Measurements from ENCODE around the gene AHR. TPM values are rescaled to one million over a fixed set of nuclear protein-coding genes. Genes with fewer than 3 reads are reported as not detected.

AHR gene
- total RNA-seq, 2 donors from 2014 or later: 5.6 to 6.0 TPM

DNA sequence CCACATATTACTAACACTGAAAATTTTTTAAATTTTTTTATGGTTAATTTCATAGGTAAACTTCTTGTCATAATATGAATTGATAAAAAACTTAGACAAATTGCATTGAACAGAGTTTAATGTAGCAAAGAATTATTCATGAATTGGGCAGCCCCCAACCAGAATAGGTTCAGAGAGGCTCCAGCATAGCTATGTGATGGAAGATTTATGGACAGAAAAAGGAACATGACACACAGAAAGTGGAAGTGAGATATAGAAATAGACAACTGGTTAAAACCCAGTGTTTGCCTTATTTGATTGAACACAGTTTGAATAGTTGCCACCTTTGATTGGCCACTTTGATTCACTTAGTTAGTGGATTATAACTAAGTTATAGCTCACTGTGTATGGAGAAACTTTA is 87.2 kb downstream of the AHR start:
- Mint-ChIP-seq H3K36me3 (ENCODE audit: low read depth) (no peaks in the 10 kb centered on the region), H3K27ac (no peak overlapping the region), H3K4me1 (peaks cover 10% of the 10 kb centered on the region), H3K4me3 (no peak overlapping the region), H3K27me3 (ENCODE audit: insufficient read depth) (no peaks in the 10 kb centered on the region), H3K9me3 (no peaks in the 10 kb centered on the region)
- TF ChIP-seq CTCF (conservative IDR thresholded peaks at IDR 0.05): no peak
- Histone ChIP-seq H3K9me3 (ENCODE audit: control insufficient read depth, low read length) (no peaks in the 10 kb centered on the region), H3K27me3 (ENCODE audit: control insufficient read depth, insufficient read depth, low read length, poor library complexity, severe bottlenecking) (no peaks in the 10 kb centered on the region), H3K9ac (ENCODE audit: extremely low read depth, low read length, poor library complexity, severe bottlenecking) (no peak overlapping the region), H3K4me1 (ENCODE audit: control insufficient read depth, insufficient read depth, low read length) (no peaks in the 10 kb centered on the region), H3K27ac (ENCODE audit: low read depth, low read length) (no peak overlapping the region), H3K4me3 (ENCODE audit: low read length) (no peak overlapping the region), H3K36me3 (ENCODE audit: control insufficient read depth, insufficient read depth, low read length) (no peaks in the 10 kb centered on the region)
- no peak for DNase-seq

GRCh38 chr7:17390392-17390791 is 91.9 kb downstream of the AHR start:
- no peak overlapping the region for H3K4me3 ChIP-seq (ENCODE audit: low read length)
- H3K9me3 Mint-ChIP-seq: peaks cover 32% of the 10 kb centered on the region
- H3K27ac ChIP-seq (ENCODE audit: low read depth, low read length): no peak overlapping the region
- H3K27ac Mint-ChIP-seq: no peak overlapping the region
- no peak for DNase-seq
- WGBS, 2 experiments (ENCODE audit: insufficient coverage in 1 of 2, insufficient read length in 1 of 2): 58 to 80% methylated on average over 2 to 4 of the region's 4 CpGs
- no peaks in the 10 kb centered on the region for H3K4me1 Mint-ChIP-seq
- H3K27me3 ChIP-seq (ENCODE audit: control insufficient read depth, insufficient read depth, low read length, poor library complexity, severe bottlenecking): no peaks in the 10 kb centered on the region
- no peaks in the 10 kb centered on the region for H3K4me1 ChIP-seq (ENCODE audit: control insufficient read depth, insufficient read depth, low read length)
- peaks cover 19% of the 10 kb centered on the region for H3K9me3 ChIP-seq (ENCODE audit: control insufficient read depth, low read length)
- no peaks in the 10 kb centered on the region for H3K27me3 Mint-ChIP-seq (ENCODE audit: insufficient read depth)
- no peak overlapping the region for H3K4me3 Mint-ChIP-seq
- no peaks in the 10 kb centered on the region for H3K36me3 ChIP-seq (ENCODE audit: control insufficient read depth, insufficient read depth, low read length)
- peaks cover 4% of the 10 kb centered on the region for H3K36me3 Mint-ChIP-seq (ENCODE audit: low read depth)
- TF ChIP-seq CTCF (conservative IDR thresholded peaks at IDR 0.05): no peak
- no peak overlapping the region for H3K9ac ChIP-seq (ENCODE audit: extremely low read depth, low read length, poor library complexity, severe bottlenecking)

DNA sequence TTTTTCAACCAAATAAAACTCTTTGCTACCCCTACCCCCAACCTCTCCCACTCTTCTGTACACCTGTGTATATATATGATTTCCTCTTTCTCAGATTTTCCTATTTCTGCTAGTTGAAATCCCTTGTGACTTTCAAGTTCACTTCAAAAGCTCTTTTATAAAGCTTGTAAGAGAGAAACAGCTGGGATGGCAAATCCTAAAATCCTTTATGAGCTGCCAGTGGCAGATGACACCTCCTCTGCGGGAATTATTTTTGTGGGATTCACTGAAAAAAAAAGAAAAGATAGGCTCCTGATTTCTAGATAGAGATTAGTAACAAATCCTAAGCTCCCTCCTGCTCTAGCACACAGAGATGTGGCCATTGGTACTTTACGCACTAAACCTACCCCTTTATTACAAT is 92.9 kb downstream of the AHR start:
- no peaks in the 10 kb centered on the region for H3K4me1 ChIP-seq (ENCODE audit: control insufficient read depth, insufficient read depth, low read length)
- no peaks in the 10 kb centered on the region for H3K27me3 Mint-ChIP-seq (ENCODE audit: insufficient read depth)
- H3K4me1 Mint-ChIP-seq: no peaks in the 10 kb centered on the region
- no peak overlapping the region for H3K27ac ChIP-seq (ENCODE audit: low read depth, low read length)
- peaks cover 4% of the 10 kb centered on the region for H3K36me3 Mint-ChIP-seq (ENCODE audit: low read depth)
- no peak overlapping the region for H3K27ac Mint-ChIP-seq
- no peak for TF ChIP-seq CTCF (conservative IDR thresholded peaks at IDR 0.05)
- H3K4me3 Mint-ChIP-seq: no peak overlapping the region
- no peak overlapping the region for H3K9ac ChIP-seq (ENCODE audit: extremely low read depth, low read length, poor library complexity, severe bottlenecking)
- H3K27me3 ChIP-seq (ENCODE audit: control insufficient read depth, insufficient read depth, low read length, poor library complexity, severe bottlenecking): no peaks in the 10 kb centered on the region
- WGBS, 2 experiments (ENCODE audit: insufficient coverage in 1 of 2, insufficient read length in 1 of 2): 95% methylated on average over 2 of the region's 2 CpGs; no CpG with 5 or more reads in 1 of the 2 experiments
- no peak for DNase-seq
- no peaks in the 10 kb centered on the region for H3K36me3 ChIP-seq (ENCODE audit: control insufficient read depth, insufficient read depth, low read length)
- no peak overlapping the region for H3K4me3 ChIP-seq (ENCODE audit: low read length)
- H3K9me3 ChIP-seq (ENCODE audit: control insufficient read depth, low read length): peaks cover 20% of the 10 kb centered on the region
- peaks cover 34% of the 10 kb centered on the region for H3K9me3 Mint-ChIP-seq
